Left cardiac atrium (tissue), 4 donors: Measurements from ENCODE around the gene JMJD8. TPM values are rescaled to one million over a fixed set of nuclear protein-coding genes. Genes with fewer than 3 reads are reported as not detected.

Experiments
- ATAC-seq, 2 donors: fragments of 200-7000 bp; cut with Tn5 transposase; one replicate each; pipeline ENCODE4 v1.9.1; 2020; ENCODE audit warnings: mild to moderate bottlenecking in 2 of 2, moderate library complexity in 2 of 2
- DNase-seq: peaks from one replicate; pipeline ENCODE4 v3.0.0-alpha.2; 2020
- intact Hi-C, 2 donors: fragments of 100-400 bp; cut with DNase I; formaldehyde crosslinking; loops; one replicate each; pipeline versions ENCODE4 v1.14.1 to v1.15.1; 2022 to 2023
- total RNA-seq, 2 donors: library from RNA; stranded (reverse); fragmentation: NEBNext Ultra II Directional; extraction: Animal tissue kit (Norgen Biotek cat#: 25700); gene quantifications; one replicate each; pipeline ENCODE4 v1.2.1, GENCODE V29; 2021
- donor health status: DM: no; HTN: yes; CAD: no.
- donor health status: DM: no; HTN: yes; CAD: no; lungs with severe emphysema.
- donor health status: DM: yes; HTN: yes; CAD: no.
- donor health status: Dilated cardiomyopathy.

The JMJD8 gene
- total RNA-seq, 2 donors from 2014 or later: 45.5 to 48.9 TPM

GRCh38 chr16:724188-725040, 40.3 kb upstream of the JMJD8 start:
- DNase-seq (no peak), ATAC-seq (no peak)
- intact Hi-C loops: no loop called here

- intact Hi-C loops: no loop called here
- ATAC-seq: no peak
- DNase-seq: no peak
These were observed 39.6 kb upstream of the JMJD8 start for GRCh38 chr16:723695-724094.

- intact Hi-C loops: no loop called here
- ATAC-seq: no peak
- no peak for DNase-seq
These were observed 38.9 kb upstream of the JMJD8 start for GRCh38 chr16:722835-723633.

- intact Hi-C loops: no loop called here
- DNase-seq (no peak), ATAC-seq (no peak)
These were observed 37.8 kb upstream of the JMJD8 start for GRCh38 chr16:721765-722540.

- DNase-seq: peak; percentile 82
- ATAC-seq: peak; percentile 84 to 90
- intact Hi-C loops: no loop called here
These were observed 37.0 kb upstream of the JMJD8 start, which contains the start of gene ANTKMT for GRCh38 chr16:720990-721764. ANTKMT (plus strand) TSS chr16:721146; CDS start chr16:721275, 129 bp downstream.

DNA sequence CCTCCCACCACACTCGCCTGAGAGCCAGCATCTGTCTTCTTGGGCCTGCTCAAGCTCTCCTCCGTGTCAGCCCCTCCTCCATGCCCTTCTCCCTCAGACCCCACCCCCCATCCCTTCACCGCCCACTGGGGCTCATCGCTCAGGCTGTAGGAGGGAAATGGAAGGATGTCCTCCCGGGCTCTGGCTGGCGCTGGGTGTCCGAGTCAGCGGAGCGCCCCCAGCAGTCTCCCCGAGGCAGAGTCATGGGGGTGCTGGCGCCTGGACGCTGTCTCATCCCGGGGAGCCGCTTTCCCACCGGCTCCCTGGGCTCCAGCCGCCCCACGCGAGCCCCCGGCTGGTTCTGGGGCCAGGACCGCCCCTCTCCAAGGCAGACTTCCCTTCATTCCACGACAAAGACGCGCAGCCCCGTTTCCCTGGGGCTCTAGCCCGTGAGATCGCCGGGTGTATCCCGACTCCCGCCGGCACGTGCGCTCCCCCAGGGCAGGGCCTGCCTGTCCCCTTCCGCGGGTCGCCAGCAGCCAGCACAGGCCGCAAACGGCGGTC, 36.4 kb upstream of the JMJD8 start:
- DNase-seq (peak; percentile 71), ATAC-seq (peak; percentile 63 to 65)
- intact Hi-C loops: no loop called here

DNA sequence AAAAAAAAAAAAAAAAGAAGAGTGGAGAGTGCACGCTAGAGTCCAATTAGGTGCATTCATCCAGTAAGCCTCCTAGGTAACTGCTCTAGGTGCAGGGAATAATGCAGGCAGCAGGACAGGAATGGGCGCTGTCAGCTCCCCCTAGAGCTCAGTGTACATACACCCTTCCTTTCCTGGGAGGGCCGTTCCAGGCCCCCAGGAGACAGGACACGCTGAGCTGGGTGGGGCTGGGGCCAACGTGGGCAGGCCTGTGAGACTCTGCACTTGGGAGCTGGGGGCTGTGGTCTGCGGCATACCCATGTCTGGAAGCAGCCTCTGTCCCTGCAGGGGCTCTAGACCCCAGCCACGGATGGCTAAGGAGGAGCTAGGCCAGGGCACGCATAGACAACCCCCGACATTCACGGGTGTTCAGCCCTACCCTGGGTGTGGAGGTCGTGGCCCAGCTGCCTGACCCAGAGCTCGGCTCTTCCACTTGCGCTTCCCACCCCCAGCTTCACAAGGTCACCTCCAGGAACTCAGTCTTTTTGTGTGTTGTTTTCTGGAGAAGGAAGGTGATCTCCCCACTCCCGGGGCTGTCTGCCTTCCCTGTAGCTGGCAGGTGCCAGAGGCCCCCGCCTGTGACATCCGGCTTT, 35.8 kb upstream of the JMJD8 start:
- intact Hi-C loops: loop anchor here in 1 of 2 donors (10.0 kb wide), 1 partner anchor 335 kb away; no protein-coding TSS in a partner anchor
- DNase-seq (no peak), ATAC-seq (no peak)

- intact Hi-C loops: loop anchor here in 1 of 2 donors (10.0 kb wide), 1 partner anchor 336 kb away; no protein-coding TSS in a partner anchor
- DNase-seq (no peak), ATAC-seq (no peak)
These were observed 34.8 kb upstream of the JMJD8 start for GRCh38 chr16:718922-719321.

- DNase-seq (no peak), ATAC-seq (no peak)
- intact Hi-C loops: loop anchor here in 1 of 2 donors (10.0 kb wide), 1 partner anchor 336 kb away; no protein-coding TSS in a partner anchor
These were observed 34.3 kb upstream of the JMJD8 start for GRCh38 chr16:718389-718788.

DNA sequence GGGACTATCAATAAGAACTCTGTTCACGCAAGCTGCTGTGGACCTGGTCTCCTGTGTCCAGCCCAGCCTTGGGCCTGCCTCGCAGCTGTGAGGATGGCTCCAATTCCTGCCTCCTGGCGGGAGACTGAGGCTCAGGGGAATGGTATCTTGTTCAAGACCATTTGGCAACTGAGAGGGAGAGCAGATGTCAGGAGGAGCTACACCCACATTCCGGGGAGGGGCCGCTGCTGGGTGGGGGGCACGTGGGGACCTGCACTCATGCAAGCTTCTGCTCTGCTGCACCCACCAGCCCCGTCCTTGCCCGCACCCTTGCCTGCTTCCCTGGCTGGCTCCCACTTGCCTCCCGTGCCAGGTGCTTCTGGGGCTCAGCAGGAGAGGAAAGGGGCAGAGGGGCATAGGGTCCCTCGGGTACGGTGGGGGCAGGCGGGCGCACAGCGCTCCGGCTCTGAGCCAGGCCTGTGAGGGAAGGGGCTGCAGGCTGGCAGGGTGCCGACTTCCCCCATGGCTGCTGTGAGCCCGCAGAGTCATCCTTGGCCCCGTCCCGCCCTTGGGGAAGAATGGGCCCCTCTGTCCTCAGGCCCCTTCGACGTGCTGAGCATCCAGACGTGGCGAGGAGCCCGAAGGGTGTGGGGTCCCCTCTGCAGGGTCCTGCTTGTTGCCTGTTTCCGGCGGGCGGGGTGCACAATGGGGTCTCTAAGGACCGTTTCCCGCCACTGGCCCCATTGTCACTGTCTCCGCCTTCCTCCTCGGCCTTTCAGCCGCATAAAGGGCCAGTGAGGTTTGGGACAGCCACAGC, 33.5 kb upstream of the JMJD8 start:
- intact Hi-C loops: loop anchor here in 1 of 2 donors (10.0 kb wide), 1 partner anchor 337 kb away; no protein-coding TSS in a partner anchor
- no peak for ATAC-seq
- no peak for DNase-seq

GRCh38 chr16:716768-717325, 32.7 kb upstream of the JMJD8 start:
- DNase-seq: no peak
- intact Hi-C loops: loop anchor here in 1 of 2 donors (10.0 kb wide), 1 partner anchor 338 kb away; no protein-coding TSS in a partner anchor
- ATAC-seq: no peak

GRCh38 chr16:716200-716568, 32.0 kb upstream of the JMJD8 start:
- DNase-seq (no peak), ATAC-seq (no peak)
- intact Hi-C loops: loop anchor here in 1 of 2 donors (10.0 kb wide), 1 partner anchor 339 kb away; no protein-coding TSS in a partner anchor

GRCh38 chr16:715477-716199, 31.5 kb upstream of the JMJD8 start:
- peak; percentile 1 to 7 for ATAC-seq
- DNase-seq: no peak
- intact Hi-C loops: loop anchor here in 1 of 2 donors (10.0 kb wide), 1 partner anchor 339 kb away; no protein-coding TSS in a partner anchor

DNA sequence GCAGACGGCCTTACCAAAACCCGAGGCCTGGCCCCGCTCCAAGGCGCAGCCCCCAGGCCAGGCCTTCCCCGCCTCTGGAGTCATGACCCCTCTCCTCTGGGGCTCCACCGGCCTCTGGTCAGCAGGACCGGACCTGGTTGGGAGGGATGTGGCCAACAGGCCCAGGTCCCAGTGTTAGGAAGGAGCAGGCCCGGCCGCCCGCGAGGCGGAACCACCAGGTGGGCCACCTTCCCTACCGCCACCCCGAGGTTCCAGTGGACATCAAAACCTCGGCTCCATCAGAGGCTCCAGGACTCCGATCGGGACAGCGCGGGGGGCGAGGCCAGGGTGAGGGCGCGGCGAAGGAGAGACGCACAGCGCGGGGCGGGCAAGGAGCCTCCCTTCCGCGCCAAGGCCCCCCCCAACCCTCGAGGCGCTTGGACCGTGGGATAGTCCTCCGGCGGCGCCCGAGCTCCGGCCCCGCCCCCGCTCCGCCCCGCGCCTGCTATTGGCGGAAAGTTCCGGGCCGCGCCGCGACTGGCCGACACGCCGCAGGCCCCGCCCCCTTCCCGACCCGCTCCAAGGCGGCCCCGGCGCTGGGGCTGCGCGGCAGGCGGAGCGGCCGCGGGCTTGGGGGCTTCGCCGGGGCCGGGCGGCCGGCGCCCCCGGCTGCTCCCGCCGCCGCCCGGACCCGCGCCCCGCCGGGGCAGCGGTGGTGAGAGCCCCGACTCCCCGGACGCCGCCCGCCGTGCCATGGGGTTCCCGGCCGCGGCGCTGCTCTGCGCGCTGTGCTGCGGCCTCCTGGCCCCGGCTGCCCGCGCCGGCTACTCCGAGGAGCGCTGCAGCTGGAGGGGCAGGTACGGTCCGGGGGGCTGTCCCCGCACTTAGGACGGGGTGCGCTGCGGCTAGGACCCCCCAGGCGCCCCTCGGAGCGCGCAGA, 30.7 kb upstream of the JMJD8 start, which contains the start of gene METRN:
TSS of gene METRN (plus strand) at position 561 of the 919 bp plus-strand sequence. CDS start at position 733, 172 bp downstream.
- ATAC-seq: peak; percentile 85 to 95
- intact Hi-C loops: loop anchor here in 1 of 2 donors (5.0 to 10.0 kb wide), 2 partner anchors 72 to 340 kb away; partner anchors contain the start of genes CHTF18 and RPUSD1
- DNase-seq: peak; percentile 95
